Aorta (tissue), 5 donors: Measurements from ENCODE around the gene TIMP3. TPM values are rescaled to one million over a fixed set of nuclear protein-coding genes. Genes with fewer than 3 reads are reported as not detected.

Experiments
- ATAC-seq: fragments of 200-7000 bp; cut with Tn5 transposase; one replicate; pipeline ENCODE4 v1.9.1; 2022; ENCODE audit warnings: moderate library complexity; ENCODE audit not compliant: low FRiP score
- DNase-seq, 2 donors: peaks; one replicate each; pipeline ENCODE4 v3.0.0-alpha.2; 2020
- H3K27ac ChIP-seq, 2 donors: one replicate each; pipeline ENCODE4 v1.5.1; 2013; ENCODE audit warnings: low read length in 2 of 2, mild to moderate bottlenecking in 2 of 2, moderate library complexity in 2 of 2, control low read depth in 1 of 2, inconsistent platforms in 1 of 2, low read depth in 1 of 2
- H3K27me3 ChIP-seq, 2 donors: one replicate each; pipeline ENCODE4 v1.6.1; 2013; ENCODE audit warnings: control low read depth in 1 of 2, low read length in 1 of 2, mild to moderate bottlenecking in 1 of 2, moderate library complexity in 1 of 2; ENCODE audit not compliant: insufficient read depth in 2 of 2, control insufficient read depth in 1 of 2
- H3K36me3 ChIP-seq, 2 donors: one replicate each; pipeline ENCODE4 v1.6.1; 2013; ENCODE audit warnings: control low read depth in 1 of 2, low read length in 1 of 2, mild to moderate bottlenecking in 1 of 2; ENCODE audit not compliant: insufficient read depth in 2 of 2, control insufficient read depth in 1 of 2
- H3K4me1 ChIP-seq, 2 donors: one replicate each; pipeline ENCODE4 v1.6.1; 2013; ENCODE audit warnings: low read length in 2 of 2, control low read depth in 1 of 2, mild to moderate bottlenecking in 1 of 2, moderate library complexity in 1 of 2; ENCODE audit not compliant: insufficient read depth in 2 of 2, control insufficient read depth in 1 of 2
- H3K4me3 ChIP-seq, 2 donors: one replicate each; pipeline ENCODE4 v1.5.1; 2013; ENCODE audit warnings: low read length in 2 of 2, control low read depth in 1 of 2, mild to moderate bottlenecking in 1 of 2
- H3K9me3 ChIP-seq: one replicate; pipeline ENCODE4 v1.6.1; 2013; ENCODE audit warnings: mild to moderate bottlenecking, low read length; ENCODE audit not compliant: control insufficient read depth
- WGBS, 2 donors: extraction: QIAGEN DNeasy Blood & Tissue Kit; methylation state at CpG; one replicate each; pipeline ENCODE4 v1.1.7; 2013; 5-methylcytosine and 5-hydroxymethylcytosine counted together
- intact Hi-C, 2 donors: fragments of 100-400 bp; cut with DNase I; formaldehyde crosslinking; loops; one replicate each; pipeline versions ENCODE4 v1.14.2 to v1.15.0; 2022
- polyA plus RNA-seq, 2 donors: library from polyadenylated mRNA; stranded (reverse); fragments of 200-250 nt; gene quantifications; one replicate each; pipeline ENCODE4 v1.2.3, GENCODE V29; 2013
- total RNA-seq, 2 donors: library from RNA; stranded (reverse); fragmentation: NEBNext Ultra II Directional; extraction: Animal tissue kit (Norgen Biotek cat#: 25700); gene quantifications; one replicate each; pipeline ENCODE4 v1.2.1, GENCODE V29; 2021
- donor health status: healthy with polysubstance abuse.
- donor health status: Bipolar disorder and iron deficiency.
- donor health status: DM: no; HTN: no; CAD: no.
- donor health status: DM: no; HTN: no; CAD: no.
- donor health status: DM: yes; HTN: yes; CAD: no.

The TIMP3 gene
- total and polyA plus RNA-seq, 4 donors: 34.4 to 410 (median 179) TPM

GRCh38 chr22:32828561-32828960 is 27.1 kb downstream of the TIMP3 start:
- no peak overlapping the region for H3K27ac ChIP-seq
- DNase-seq: no peak
- 79 to 83% methylated on average over 5 of the region's 5 CpGs for WGBS, 2 donors
- H3K9me3 ChIP-seq: no peaks in the 10 kb centered on the region
- H3K27me3 ChIP-seq: no peaks in the 10 kb centered on the region
- H3K36me3 ChIP-seq: no peaks in the 10 kb centered on the region
- H3K4me1 ChIP-seq: no peaks in the 10 kb centered on the region
- no peak overlapping the region for H3K4me3 ChIP-seq
- intact Hi-C loops: no loop called here
- no peak for ATAC-seq

GRCh38 chr22:32829451-32829851 is 27.9 kb downstream of the TIMP3 start:
- Histone ChIP-seq H3K36me3 (no peaks in the 10 kb centered on the region), H3K9me3 (no peaks in the 10 kb centered on the region), H3K27ac (no peak overlapping the region), H3K27me3 (no peaks in the 10 kb centered on the region), H3K4me3 (no peak overlapping the region), H3K4me1 (no peaks in the 10 kb centered on the region)
- intact Hi-C loops: no loop called here
- DNase-seq: no peak
- whole genome bisulfite sequencing, 2 donors: 89 to 97% methylated on average over 10 of the region's 10 CpGs
- no peak for ATAC-seq

- H3K27me3 ChIP-seq: no peaks in the 10 kb centered on the region
- ATAC-seq (peak; percentile 64), DNase-seq (no peak)
- 87 to 93% methylated on average over 11 of the region's 11 CpGs for WGBS, 2 donors
- no peak overlapping the region for H3K27ac ChIP-seq
- no peaks in the 10 kb centered on the region for H3K36me3 ChIP-seq
- H3K4me3 ChIP-seq: no peak overlapping the region
- H3K9me3 ChIP-seq: no peaks in the 10 kb centered on the region
- intact Hi-C loops: no loop called here
- H3K4me1 ChIP-seq: no peaks in the 10 kb centered on the region
Observed at GRCh38 chr22:32830473-32830872, 29.0 kb downstream of the TIMP3 start.

- Histone ChIP-seq H3K36me3 (no peaks in the 10 kb centered on the region), H3K4me1 (no peaks in the 10 kb centered on the region), H3K27ac (no peak overlapping the region), H3K4me3 (no peak overlapping the region), H3K27me3 (no peaks in the 10 kb centered on the region), H3K9me3 (no peaks in the 10 kb centered on the region)
- DNase-seq (no peak), ATAC-seq (no peak)
- intact Hi-C loops: no loop called here
- 95 to 96% methylated on average over 2 of the region's 2 CpGs for WGBS, 2 donors
Observed at GRCh38 chr22:32830957-32831356, 29.5 kb downstream of the TIMP3 start.

- intact Hi-C loops: no loop called here
- no peak overlapping the region for H3K27ac ChIP-seq
- no peaks in the 10 kb centered on the region for H3K36me3 ChIP-seq
- no peaks in the 10 kb centered on the region for H3K9me3 ChIP-seq
- WGBS, 2 donors: 75 to 89% methylated on average over 3 of the region's 3 CpGs
- H3K4me3 ChIP-seq: no peak overlapping the region
- ATAC-seq: no peak
- DNase-seq: no peak
- H3K4me1 ChIP-seq: no peaks in the 10 kb centered on the region
- H3K27me3 ChIP-seq: no peaks in the 10 kb centered on the region
Observed at GRCh38 chr22:32831584-32831983, 30.1 kb downstream of the TIMP3 start.

- intact Hi-C loops: no loop called here
- 9 to 12% methylated on average over 4 of the region's 4 CpGs for WGBS, 2 donors
- Histone ChIP-seq H3K36me3 (no peaks in the 10 kb centered on the region), H3K27ac (no peak overlapping the region), H3K4me1 (no peaks in the 10 kb centered on the region), H3K9me3 (no peaks in the 10 kb centered on the region), H3K4me3 (no peak overlapping the region), H3K27me3 (no peaks in the 10 kb centered on the region)
- ATAC-seq (no peak), DNase-seq (no peak)
Observed at GRCh38 chr22:32832174-32832573, 30.7 kb downstream of the TIMP3 start.

- Histone ChIP-seq H3K36me3 (no peaks in the 10 kb centered on the region), H3K4me1 (peaks cover 0 to 11% of the 10 kb centered on the region in 2 donors), H3K4me3 (no peak overlapping the region), H3K27ac (no peak overlapping the region), H3K9me3 (no peaks in the 10 kb centered on the region), H3K27me3 (no peaks in the 10 kb centered on the region)
- ATAC-seq (no peak), DNase-seq (no peak)
- intact Hi-C loops: no loop called here
- WGBS, 2 donors: 68 to 70% methylated on average over 7 of the region's 7 CpGs
Observed at GRCh38 chr22:32836280-32837123, 35.0 kb downstream of the TIMP3 start.

GRCh38 chr22:32837142-32837541 is 35.6 kb downstream of the TIMP3 start:
- H3K27me3 ChIP-seq: no peaks in the 10 kb centered on the region
- no peak overlapping the region for H3K27ac ChIP-seq
- H3K4me1 ChIP-seq: peaks cover 0 to 11% of the 10 kb centered on the region in 2 donors
- intact Hi-C loops: no loop called here
- H3K4me3 ChIP-seq: no peak overlapping the region
- ATAC-seq (no peak), DNase-seq (no peak)
- H3K36me3 ChIP-seq: no peaks in the 10 kb centered on the region
- WGBS, 2 donors: 61 to 62% methylated on average over 9 of the region's 9 CpGs
- H3K9me3 ChIP-seq: no peaks in the 10 kb centered on the region

GRCh38 chr22:32837803-32838202 is 36.3 kb downstream of the TIMP3 start:
- DNase-seq (no peak), ATAC-seq (no peak)
- peaks cover 0 to 11% of the 10 kb centered on the region in 2 donors for H3K4me1 ChIP-seq
- H3K27ac ChIP-seq: peak overlapping the region in 1 of 2 donors; percentile 11
- no peak overlapping the region for H3K4me3 ChIP-seq
- no peaks in the 10 kb centered on the region for H3K27me3 ChIP-seq
- intact Hi-C loops: no loop called here
- no peaks in the 10 kb centered on the region for H3K36me3 ChIP-seq
- no peaks in the 10 kb centered on the region for H3K9me3 ChIP-seq
- 94 to 100% methylated on average over 4 of the region's 4 CpGs for WGBS, 2 donors
